Fibroblast of skin of scalp (primary cell): Measurements from ENCODE around the gene WDR27.
"Not testable (repeated sequence)": the region's sequence is repeated elsewhere in the genome, so short reads cannot be mapped to it uniquely, and the experiment has no call there.

Experiments
- DNase-seq: peaks from one replicate; pipeline ENCODE4 v3.0.0-alpha.2; 2013

The WDR27 gene

DNA sequence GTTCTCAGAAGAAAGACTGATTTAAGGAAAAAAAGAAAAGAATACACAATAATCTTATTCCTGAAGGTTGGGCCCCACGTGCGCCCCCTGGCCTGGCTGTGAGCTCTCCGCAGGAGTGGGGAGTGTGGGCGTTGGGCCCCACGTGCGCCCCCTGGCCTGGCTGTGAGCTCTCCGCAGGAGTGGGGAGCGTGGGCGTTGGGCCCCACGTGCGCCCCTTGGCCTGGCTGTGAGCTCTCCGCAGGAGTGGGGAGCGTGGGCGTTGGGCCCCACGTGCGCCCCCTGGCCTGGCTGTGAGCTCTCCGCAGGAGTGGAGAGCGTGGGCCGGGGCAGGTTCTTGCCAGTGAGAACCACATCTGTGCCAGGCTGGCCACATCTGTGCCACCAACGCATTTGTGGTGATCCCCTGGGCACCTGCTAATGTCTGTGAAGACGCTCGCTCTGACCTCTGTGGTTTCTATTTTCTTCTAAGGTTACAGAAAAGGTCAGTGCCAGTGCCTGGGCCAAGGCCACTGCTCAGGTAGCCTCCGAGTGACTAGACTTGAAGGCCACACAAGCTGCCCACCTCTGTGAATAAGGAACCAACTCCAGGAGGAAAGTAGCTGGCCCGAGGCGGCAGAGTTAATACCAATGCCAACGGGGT, 41.0 kb downstream of the WDR27 start:
- no peak for DNase-seq

DNA sequence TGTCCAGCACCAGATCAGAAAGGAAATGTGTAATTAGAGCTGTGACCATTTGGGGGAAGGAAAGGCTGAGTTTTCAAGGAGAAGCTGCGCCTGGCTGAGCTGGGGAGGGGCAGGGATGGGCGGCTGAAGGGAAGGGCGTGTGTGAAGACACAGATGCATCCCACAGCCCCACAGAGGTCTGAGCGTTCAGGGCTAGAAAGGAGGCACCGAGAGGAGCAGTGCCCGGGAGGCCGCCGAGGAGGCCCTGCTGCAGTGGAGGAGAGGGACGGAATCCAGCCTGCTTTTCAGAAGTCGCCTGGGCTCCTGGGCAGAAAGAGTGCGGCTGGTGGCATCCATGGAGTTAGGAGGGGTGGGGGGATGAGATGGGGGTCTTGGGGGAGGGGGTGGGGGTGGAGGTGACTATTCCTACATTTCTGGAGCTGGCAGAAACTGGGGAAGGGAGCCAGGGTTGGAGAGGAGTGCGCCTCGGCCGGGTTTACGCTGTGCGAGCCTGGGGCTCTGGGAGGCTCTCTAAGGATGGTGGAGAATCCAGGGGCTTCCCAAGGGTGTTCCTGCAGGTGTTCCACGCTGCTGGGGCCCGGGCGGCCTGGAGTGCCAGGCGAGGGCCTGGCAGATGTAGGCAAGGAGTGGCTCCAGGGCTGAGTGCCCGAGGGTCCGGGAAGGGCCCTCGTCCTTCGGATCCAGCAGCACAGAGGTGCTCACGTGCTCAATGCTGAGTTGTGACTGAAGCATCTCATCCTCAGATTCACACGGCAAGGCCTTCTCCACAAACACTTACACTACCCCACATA, 41.8 kb downstream of the WDR27 start:
- DNase-seq: no peak

DNA sequence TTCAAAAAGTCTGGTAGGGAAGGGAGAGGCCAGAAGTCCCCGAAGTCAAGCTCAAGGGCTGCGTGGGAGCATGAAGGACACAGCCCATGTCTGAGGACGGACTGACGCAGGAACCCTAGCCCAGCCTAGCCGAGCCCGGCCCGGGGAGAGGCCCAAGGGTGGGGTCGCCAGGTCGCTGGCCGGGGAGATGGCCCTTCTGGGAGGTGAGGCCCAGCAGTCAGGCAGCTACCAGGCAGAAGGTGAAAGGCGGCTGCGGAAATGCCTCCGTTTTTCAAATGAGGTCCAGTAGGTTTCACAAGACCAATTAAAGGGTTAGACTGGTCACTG, 44.6 kb downstream of the WDR27 start:
- no peak for DNase-seq

DNA sequence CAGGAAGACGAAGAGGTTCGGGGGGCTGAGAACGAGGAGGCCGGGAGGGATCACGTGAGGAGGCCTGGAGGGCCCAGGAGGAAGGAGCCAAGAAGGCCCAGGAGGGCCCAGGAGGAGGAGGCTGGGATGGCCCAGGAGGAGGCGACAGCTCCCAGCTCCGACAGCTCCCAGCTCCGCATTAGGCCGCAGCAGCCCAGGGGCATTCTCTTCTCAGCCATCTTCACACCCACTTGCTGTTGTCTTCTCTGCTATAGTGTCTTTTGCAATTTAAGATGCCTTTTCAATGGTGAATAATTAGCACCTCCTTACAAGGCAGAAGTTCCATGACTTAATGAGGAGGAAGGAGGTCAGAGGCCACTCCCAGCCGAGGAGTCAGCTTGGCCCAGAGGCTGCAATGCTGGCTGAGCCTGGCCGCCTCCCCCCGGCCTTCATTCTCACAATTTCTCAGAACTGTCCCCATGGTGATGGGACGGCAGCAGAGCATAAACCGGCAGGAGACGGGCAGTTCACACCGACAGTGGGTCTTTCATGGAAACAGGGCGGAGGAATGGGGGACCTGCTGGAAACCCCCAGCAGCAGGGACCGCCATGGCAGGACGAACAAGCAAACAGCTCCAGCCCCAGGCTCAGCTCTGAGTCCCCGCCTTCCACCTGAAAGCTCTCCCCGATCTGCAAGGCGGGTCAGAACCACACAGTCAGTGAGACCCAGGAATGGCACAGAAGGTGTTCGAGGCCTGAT, 45.1 kb downstream of the WDR27 start:
- no peak for DNase-seq

DNA sequence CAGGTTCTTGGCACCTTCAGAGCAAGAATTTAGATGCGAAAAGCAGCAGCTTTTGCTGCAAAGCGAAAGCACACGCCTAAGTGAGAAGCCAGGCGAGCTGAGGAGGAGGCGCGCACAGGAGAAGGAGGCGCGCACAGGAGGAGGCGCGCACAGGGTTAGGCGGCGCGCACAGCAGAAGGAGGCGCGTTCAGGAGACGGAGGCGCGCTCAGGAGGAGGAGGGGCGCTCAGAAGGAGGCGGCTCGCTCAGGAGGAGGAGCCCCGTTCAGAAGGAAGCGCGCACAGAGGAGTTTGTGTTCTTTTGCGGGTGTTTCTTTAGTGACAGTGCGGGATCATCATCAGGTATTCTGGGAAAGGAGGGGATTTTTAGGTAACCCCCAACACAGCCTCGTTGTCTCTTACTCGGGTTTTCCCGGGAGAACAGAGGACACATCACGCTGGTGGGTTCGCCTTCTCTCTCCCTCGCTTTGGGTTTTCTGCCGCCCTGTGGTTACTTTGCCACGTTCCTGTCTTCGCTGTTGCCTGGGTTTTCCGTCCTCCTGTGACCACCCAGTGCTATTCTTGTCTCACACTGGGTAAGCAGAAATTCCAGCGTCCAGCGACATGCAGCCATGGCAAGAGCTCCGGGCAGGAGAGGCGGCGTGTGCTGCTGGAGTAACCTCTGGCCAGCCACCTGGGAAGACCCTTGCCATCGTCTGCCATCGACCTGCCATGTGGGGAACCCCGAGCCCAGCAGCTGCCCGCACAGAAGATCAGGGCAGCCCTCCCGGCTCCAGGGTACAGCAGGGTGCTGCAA, 47.0 kb downstream of the WDR27 start:
- peak; percentile 69 for DNase-seq

DNA sequence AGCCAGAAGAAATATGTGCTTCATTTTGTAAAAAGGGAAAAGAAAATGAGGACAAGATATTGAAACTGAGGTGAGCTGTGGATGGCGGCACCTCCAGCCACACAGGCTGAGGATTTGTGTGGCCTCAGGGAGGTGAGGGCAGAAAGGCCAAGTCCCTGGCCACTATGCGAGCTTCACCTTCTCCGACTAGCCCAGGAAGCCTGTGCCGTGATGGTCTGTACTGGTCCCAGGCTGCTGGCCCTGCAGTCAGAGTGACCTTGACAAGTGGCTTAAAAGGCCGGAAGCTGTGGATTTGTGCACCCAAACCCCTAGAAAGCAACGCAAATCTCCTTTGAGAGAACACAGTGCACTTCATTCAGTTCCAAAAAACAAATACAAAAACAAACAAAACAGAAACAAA, 48.1 kb downstream of the WDR27 start:
- no peak for DNase-seq

DNA sequence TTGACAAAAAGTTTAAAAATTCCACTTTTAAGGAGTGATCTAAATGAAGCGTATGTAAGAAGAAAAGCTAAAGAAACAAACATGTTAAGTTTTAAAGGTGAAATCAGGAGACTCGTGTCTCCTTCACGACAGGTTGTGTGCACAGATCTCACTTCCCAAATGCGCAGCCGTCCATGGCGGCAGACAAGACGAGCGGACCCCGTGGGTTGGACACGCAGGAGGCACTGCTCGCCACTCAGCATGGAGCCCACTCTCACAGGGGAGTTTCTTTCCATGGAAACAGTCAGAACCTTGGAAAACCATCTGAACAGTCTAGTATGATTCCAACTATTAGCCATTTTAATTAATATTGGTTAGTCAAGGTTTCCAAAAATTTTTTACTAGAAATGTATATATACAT, 48.9 kb downstream of the WDR27 start:
- no peak for DNase-seq

DNA sequence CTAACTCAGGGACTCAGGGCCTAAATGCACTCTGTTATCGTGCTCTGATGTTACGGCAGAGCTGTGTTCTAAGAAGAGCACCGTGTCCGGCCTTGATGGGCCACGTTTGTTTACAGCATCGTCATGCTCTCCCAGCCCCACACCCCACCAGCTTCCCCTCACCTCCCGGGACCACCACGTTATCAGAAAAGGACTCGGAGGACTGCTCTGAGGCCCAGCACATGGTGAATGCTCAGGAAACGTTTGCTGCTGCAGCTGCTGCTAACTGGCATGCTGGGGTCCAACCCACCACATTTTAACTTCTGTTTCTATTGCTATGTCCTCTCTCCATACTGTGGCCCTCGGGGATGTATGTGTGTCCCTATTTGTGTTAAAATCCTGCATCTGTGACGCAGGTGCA, 50.3 kb downstream of the WDR27 start:
- DNase-seq: no peak

DNA sequence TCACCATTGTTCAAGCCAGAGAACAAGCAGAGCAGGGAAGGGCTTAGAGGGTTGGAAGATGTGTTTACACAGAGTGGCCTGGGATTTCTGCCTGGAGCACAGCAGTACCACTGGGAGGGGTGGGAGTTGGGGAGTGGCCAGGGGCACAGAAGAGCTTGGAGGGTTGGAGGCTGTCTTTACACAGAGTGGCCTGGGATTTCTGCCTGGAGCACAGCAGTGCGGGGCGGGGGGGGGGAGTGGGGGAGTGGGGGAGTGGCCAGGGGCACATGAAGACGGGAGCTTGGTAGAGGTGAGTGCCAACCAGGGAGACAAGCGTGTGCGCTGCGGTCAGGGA, 50.9 kb downstream of the WDR27 start:
- no peak for DNase-seq

DNA sequence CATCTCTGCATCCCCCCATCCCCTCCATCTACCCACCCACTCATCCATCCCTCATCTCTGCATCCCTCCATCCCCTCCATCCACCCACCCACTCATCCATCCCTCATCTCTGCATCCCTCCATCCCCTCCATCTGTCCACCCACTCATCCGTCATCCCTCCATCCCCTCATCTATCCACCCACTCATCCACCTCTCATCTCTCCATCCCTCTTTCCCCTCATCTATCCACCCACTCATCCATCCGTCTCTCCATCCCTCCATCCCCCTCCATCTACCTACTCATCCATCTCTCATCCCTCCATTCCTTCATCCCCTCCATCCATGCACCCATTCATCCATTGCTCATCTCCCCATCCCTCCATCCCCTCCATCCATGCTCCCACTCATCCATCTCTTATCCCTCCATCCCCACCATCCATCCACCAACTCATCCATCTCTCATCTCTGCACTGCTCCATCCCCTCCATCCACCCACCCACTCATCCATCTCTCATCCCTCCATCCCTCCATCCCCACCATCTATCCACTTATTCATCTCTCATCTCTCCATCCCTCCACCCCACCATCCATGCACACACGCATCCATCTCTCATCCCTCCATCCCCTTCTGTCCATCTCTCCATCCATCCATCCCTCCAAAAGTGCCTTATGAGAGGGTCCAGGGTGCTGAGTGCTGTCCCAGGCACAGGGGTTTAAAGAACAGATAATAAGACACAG, 51.4 kb downstream of the WDR27 start:
- no peak for DNase-seq

DNA sequence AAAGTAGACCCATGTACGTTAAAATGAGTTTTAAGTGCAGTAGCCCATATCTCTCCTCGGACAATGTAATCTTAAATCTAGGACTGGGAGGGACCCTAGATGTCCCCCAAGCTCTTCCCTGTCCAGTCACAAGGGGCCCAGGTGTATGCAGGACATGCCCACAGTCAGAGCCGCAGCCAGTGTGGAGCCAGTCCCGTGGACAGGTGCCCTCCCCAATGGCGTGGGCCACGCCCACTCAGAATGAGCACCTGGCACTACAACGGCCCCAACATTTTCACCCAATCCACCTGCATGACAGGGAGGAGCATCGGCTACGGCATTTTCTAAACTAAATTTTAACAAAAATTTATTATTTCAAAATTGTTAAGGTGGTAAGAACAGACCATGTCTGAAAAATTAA, 53.2 kb downstream of the WDR27 start:
- DNase-seq: no peak

DNA sequence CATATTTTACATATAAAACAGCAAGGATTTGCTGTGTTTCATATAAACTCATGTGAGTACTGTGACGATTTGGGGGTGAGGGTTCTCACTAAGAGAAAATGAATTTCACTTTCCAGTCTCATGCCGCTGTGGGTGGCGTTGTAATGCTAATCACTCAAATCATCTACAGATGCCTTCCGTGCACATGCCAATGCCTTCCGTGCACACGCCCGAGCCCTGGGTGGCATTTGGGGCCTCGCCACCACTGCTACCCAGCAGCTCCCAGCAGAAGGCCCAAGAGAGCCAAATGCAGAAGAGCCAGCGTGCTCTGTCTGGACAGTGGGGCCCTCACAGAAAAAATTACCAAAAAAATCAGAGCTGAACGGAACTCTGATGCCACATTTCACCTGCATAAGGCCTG, 53.7 kb downstream of the WDR27 start:
- peak; percentile 27 for DNase-seq

DNA sequence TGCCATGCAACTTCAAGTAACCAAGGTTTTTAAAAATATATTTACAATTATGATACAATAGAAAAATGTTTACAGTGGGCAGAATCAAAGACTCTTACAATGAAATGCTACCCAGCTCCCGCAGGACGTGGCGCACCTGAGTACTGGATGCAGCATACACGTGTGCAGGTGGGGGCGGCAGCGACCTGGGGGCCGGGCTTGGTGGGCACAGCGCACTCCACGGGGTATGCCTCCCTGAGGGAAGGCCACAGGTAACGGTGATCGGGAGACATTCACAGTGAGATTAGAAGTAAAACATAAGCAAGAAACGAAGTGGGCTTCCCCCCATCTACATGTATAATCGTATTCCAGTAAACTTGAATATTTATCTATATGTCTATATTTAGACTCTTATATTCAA, 54.2 kb downstream of the WDR27 start:
- DNase-seq: no peak

DNA sequence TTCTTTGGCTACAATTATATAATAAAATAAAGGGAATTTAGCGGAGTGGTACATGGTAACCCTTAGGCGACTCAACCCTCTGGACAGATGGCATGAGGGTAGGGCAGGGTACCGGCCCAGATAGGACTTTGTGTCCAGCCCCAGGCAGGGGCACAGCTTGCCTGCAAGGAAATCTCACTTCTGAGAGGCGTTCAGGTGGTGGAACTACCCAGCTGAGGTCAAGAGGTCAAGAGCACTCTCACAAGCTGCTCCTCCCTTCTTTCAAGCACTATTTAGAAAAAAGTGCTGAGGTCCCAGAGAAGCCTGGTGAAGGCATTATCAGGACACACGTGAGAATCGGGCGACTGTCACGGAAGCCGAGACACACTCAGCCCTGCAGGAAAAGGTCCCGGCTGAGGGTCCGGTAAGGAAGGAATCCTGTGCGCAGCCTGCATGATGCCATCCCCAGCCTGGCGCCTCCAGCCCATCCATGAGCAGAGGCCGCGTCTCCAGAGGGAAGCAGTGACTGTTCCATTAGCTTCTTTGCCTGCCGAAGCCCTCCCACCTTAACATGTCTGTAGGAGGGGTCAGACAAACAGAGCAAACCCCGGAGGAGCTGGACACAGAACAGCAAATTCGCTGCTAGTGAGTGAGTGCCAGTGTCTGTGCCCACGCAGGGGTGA, 54.8 kb downstream of the WDR27 start:
- no peak for DNase-seq

DNA sequence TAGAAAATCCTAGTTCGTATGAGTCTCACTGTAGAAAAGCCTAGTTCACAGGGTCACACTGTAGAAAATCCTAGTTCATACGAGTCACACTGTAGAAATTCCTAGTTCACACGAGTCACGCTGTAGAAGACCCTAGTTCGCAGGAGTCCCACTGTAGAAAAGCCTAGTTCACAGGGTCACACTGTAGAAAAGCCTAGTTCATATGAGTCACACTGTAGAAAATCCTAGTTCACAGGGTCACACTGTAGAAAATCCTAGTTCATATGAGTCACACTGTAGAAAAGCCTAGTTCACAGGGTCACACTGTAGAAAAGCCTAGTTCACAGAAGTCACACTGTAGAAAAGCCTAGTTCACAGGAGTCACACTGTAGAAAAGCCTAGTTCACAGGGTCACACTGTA, 56.4 kb downstream of the WDR27 start:
- DNase-seq: not testable (repeated sequence)

DNA sequence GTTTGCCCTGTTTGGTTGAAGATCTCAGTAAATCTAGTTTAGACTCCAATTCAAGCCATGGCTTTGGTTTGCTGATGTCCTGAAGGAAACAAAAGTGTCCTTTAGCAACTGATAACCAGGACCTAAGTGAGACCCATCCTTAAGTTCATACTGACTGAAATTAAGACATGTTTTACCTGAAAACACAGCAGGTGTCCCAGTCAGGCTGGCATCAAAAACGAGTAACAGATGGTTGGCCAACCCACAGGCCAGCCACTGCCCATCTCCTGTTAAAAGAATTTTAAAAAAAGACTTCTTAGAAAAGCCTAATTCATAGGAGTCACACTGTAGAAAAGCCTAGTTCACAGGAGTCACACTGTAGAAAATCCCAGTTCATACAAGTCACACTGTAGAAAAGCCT, 58.3 kb downstream of the WDR27 start:
- DNase-seq: no peak

DNA sequence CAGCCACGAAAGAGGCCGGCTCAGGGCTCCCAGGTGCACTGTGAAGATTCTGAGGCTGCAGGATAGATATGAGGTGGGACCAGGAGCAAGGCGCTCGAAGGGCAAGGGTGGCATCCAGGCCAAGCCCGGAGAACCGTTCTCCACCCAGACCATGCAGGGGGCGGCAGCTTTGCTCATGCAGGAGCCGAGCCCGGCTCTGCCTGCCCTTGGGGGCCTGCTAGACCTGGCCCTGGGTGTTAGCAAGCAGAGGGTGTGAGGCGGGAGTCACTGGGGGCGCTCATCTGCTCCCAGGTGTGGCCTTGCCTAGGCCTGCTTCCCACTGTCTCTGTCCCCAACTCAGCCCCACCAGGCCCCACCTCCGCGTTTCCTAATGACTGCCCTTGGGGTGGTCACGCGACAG, 59.4 kb downstream of the WDR27 start:
- no peak for DNase-seq

DNA sequence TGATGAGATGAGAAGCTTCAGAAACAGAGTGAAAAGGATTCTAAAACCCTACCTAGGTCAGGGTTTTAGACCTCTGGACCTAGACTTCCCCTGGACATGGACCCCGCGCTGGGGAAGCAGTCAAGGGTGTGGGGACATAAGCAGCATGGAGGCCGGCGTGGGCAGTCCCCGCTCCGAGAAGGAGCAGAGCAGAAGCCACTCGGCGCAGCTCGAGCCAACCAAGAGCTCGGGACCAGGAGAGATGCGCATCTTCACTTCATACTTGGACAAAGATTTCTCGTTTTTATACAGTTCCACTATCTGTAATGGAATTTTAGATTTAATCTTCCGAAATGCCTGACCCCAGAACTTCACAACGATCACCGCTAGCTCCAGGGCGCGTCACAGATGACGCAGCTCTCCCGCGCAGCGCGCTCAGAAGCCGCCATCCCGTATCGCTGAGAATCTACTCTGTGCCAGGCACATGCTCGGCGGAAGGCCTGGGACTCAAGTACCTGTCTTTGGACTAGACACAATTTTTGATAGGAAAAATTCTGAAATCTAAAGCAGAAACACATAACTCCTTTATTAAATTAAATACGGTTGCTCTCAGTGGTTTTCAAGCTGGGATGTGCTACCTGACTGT, 60.3 kb downstream of the WDR27 start:
- DNase-seq: no peak

DNA sequence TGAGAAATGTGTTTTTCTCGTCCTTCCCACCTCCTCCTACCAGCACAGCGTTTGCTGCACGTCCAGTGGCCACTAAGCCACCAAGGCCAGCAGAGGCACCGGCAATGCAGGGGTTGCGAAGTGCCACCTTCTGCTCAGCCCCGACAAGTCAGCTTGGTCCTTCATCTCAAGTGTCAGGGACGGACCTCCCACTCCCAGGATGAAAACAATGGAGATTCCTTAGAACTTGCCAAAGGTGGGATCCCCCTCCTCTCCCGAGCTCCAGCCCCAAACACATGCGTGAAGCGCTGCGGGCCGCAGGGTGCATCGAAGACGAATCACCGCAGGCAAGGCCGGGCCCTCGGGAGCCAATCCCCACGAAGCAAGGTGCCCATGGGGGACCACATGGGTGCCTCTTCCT, 60.8 kb downstream of the WDR27 start:
- DNase-seq: no peak

DNA sequence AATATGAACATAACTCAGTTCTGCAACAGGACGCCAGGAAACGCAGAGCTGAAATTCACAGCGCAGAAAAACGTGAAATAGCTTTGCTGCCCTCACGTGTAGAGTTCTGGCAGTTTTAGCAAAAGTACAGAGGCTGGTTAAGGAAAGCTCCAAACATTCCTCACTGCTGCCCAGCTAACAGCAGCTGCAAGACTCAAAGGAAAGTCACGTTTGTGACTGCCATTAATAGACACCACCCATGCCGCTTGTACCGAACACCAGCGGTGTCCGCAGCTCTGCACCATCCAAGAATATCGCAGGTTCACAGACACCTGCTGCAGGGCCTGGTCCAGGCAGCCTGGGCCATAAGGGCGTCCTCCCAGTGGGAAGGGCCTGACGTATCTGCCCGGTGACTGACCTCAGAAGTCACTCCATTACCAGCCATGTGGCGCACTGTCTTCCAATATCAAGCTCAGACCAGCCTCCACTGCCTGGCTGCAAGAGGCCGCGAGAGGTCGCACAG, 61.4 kb downstream of the WDR27 start:
- peak; percentile 43 for DNase-seq

DNA sequence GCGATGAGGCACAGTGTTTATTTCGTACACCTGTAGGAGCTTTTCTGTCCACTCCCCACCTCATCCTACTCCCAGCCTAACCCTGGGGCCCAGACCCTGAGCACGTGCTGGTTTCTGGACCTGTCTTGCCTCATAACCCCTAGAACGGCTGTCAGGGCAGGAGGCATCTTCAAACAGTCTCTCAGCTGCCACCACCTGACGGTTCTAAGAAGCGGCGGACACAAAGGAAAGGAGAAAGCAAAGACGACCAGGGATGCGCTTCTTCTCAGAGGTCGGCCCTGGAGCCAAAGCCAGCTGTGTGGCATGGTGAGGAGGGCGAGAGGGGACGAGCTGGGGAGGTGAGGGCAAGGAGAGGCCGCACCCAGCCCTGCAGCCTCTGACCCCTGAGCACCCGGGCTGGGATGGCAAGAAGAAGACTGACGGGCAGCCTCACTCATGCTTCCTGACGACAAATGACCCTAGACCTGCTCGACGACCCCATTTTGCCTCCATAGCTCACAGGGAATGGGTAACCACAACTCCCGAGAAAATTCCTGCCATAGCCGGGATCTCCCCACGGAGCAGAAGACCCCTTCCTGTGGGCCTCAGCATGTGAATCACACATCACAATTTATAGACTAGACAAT, 62.1 kb downstream of the WDR27 start:
- DNase-seq: no peak
